GM19351 (cell line): ENCODE data around the gene HSF4.
"Not testable (repeated sequence)": the region's sequence is repeated elsewhere in the genome, so short reads cannot be mapped to it uniquely, and the experiment has no call there.

Source experiments
- ATAC-seq: cut with Tn5 transposase; IDR thresholded peaks from one replicate; pipeline ENCODE4 v1.9.1; 2021; ENCODE audit warnings: mild to moderate bottlenecking, moderate library complexity; ENCODE audit not compliant: unreplicated experiment

The HSF4 gene

GRCh38 chr16:67164599-67165061 is at the start of gene HSF4:
TSS of gene HSF4 (plus strand) at chr16:67164745. CDS start at chr16:67164812, 67 bp downstream.
- ATAC-seq, result no peak

- no peak for ATAC-seq
Measured at GRCh38 chr16:67114793-67115192, 49.8 kb upstream of the HSF4 start.

GRCh38 chr16:67115639-67116038 is 48.9 kb upstream of the HSF4 start:
- no peak for ATAC-seq

- no peak for ATAC-seq
Measured at GRCh38 chr16:67116388-67117311, 47.9 kb upstream of the HSF4 start.

- ATAC-seq, result no peak
Measured at GRCh38 chr16:67117716-67118115, 46.8 kb upstream of the HSF4 start.

GRCh38 chr16:67120025-67120424 is 44.5 kb upstream of the HSF4 start:
- ATAC-seq, result no peak

- ATAC-seq, result not testable (repeated sequence)
Measured at GRCh38 chr16:67122799-67123198, 41.7 kb upstream of the HSF4 start.

- no peak for ATAC-seq
Measured at GRCh38 chr16:67128417-67128816, 36.1 kb upstream of the HSF4 start.

GRCh38 chr16:67128887-67129286 is 35.7 kb upstream of the HSF4 start:
- no peak for ATAC-seq

GRCh38 chr16:67129422-67129821 is 35.1 kb upstream of the HSF4 start:
- no peak for ATAC-seq

GRCh38 chr16:67137605-67138004 is 26.9 kb upstream of the HSF4 start:
- ATAC-seq, result no peak

GRCh38 chr16:67141391-67141790 is 23.2 kb upstream of the HSF4 start:
- no peak for ATAC-seq

GRCh38 chr16:67142342-67142741 is 22.2 kb upstream of the HSF4 start:
- no peak for ATAC-seq

GRCh38 chr16:67144943-67145342 is 19.6 kb upstream of the HSF4 start:
- ATAC-seq, result no peak

- no peak for ATAC-seq
Measured at GRCh38 chr16:67145746-67146145, 18.8 kb upstream of the HSF4 start.

GRCh38 chr16:67146523-67147357 is 17.8 kb upstream of the HSF4 start:
- no peak for ATAC-seq

GRCh38 chr16:67147437-67148140 is 17.0 kb upstream of the HSF4 start:
- no peak for ATAC-seq

GRCh38 chr16:67148221-67148620 is 16.3 kb upstream of the HSF4 start:
- no peak for ATAC-seq

GRCh38 chr16:67148656-67149275 is 15.8 kb upstream of the HSF4 start:
- ATAC-seq, result no peak

- no peak for ATAC-seq
Measured at GRCh38 chr16:67149276-67150046, 15.1 kb upstream of the HSF4 start.
